OCI-LY7 (cell line): ENCODE results near the gene ANKZF1. TPM values are rescaled to one million over a fixed set of nuclear protein-coding genes. Genes with fewer than 3 reads are reported as not detected.

Experiments used
- BruUV-seq: library from RNA; stranded (reverse); fragments of 400-500 nt; replicated peaks from 2 replicates; lab custom pipeline; 2021; lab: Mats Ljungman, UMichigan
- CTCF ChIA-PET: fragments of 300-600 bp; sonication (Branson Sonifier 250); formaldehyde crosslinking; loops from one replicate; lab custom pipeline; 2022; ENCODE audit warnings: antibody characterized with exemption; ENCODE audit not compliant: unreplicated experiment; lab: Charles Lee
- POLR2A ChIA-PET: fragments of 300-600 bp; sonication (Branson Sonifier 250); formaldehyde crosslinking; loops from one replicate; lab custom pipeline; 2022; ENCODE audit warnings: antibody characterized with exemption; lab: Charles Lee
- DNase-seq: peaks from one replicate; pipeline ENCODE4 v3.0.0-alpha.2; 2015; ENCODE audit warnings: low spot score
- H2AFZ ChIP-seq: fragments of 200-600 bp; sonication (generic), shearing (Covaris generic); 2 replicates; pipeline ENCODE4 v1.6.1; 2014; ENCODE audit warnings: mild to moderate bottlenecking, antibody characterized with exemption, low read length, moderate library complexity
- H3K27ac ChIP-seq: fragments of 200-600 bp; sonication (generic); 2 replicates; pipeline ENCODE4 v1.5.1; 2014; ENCODE audit warnings: mixed run types, low read depth, mild to moderate bottlenecking, moderate library complexity, low read length, inconsistent platforms; ENCODE audit not compliant: poor library complexity, severe bottlenecking
- H3K36me3 ChIP-seq: fragments of 200-600 bp; sonication (generic); 2 replicates; pipeline ENCODE4 v1.6.1; 2014; ENCODE audit warnings: mild to moderate bottlenecking, antibody characterized with exemption, low read length, moderate library complexity, mixed read lengths; ENCODE audit not compliant: insufficient read depth
- H3K4me1 ChIP-seq: fragments of 200-600 bp; sonication (generic); 2 replicates; pipeline ENCODE4 v1.5.1; 2014; ENCODE audit warnings: mild to moderate bottlenecking, low read length; ENCODE audit not compliant: insufficient read depth, poor library complexity, severe bottlenecking
- H3K4me2 ChIP-seq: fragments of 200-600 bp; sonication (generic); 2 replicates; pipeline ENCODE4 v1.6.1; 2014; ENCODE audit warnings: mild to moderate bottlenecking, low read length
- H3K4me3 ChIP-seq: fragments of 200-600 bp; sonication (generic); 2 replicates; pipeline ENCODE4 v1.5.1; 2014; ENCODE audit warnings: mild to moderate bottlenecking, low read depth, low read length; ENCODE audit not compliant: poor library complexity, severe bottlenecking
- H3K79me2 ChIP-seq: fragments of 200-600 bp; sonication (generic); 2 replicates; pipeline ENCODE4 v1.6.1; 2016; ENCODE audit warnings: low read depth, mild to moderate bottlenecking, low read length, moderate library complexity, mixed read lengths; ENCODE audit not compliant: insufficient read depth
- H3K9me2 ChIP-seq: fragments of 200-600 bp; sonication (generic); 2 replicates; pipeline ENCODE4 v1.6.1; 2016; ENCODE audit warnings: mild to moderate bottlenecking, low read length, mixed read lengths; ENCODE audit not compliant: insufficient read depth
- H3K9me3 ChIP-seq: fragments of 200-600 bp; sonication (generic); 2 replicates; pipeline ENCODE4 v1.6.1; 2014; ENCODE audit warnings: mild to moderate bottlenecking, mixed run types, low read length, mixed read lengths
- H4K20me1 ChIP-seq: fragments of 200-600 bp; sonication (generic); 2 replicates; pipeline ENCODE4 v1.6.1; 2014; ENCODE audit warnings: mild to moderate bottlenecking, antibody characterized with exemption, low read length, moderate library complexity, mixed read lengths; ENCODE audit not compliant: insufficient read depth
- EZH2phosphoT487 ChIP-seq: fragments of 200-600 bp; sonication (generic); IDR thresholded peaks from 2 replicates; pipeline ENCODE4 v1.6.1; 2018; ENCODE audit warnings: low read depth, borderline replicate concordance, mild to moderate bottlenecking, mixed run types, antibody characterized with exemption, low read length, moderate library complexity, mixed read lengths
- intact Hi-C: fragments of 100-400 bp; cut with micrococcal nuclease; formaldehyde crosslinking; loops from one replicate; pipeline ENCODE4 v1.10.0; 2022; ENCODE audit not compliant: unreplicated experiment
- total RNA-seq, 2 experiments: library from RNA; depleted of rRNA in 1 of 2; stranded (reverse); fragments of >200 nt in 1 of 2; shearing (Covaris generic) in 1 of 2; gene quantifications; 2 replicates each; pipeline ENCODE4 v1.2.3, GENCODE V29; 2014 to 2022
- TF ChIP-seq, protein P1 (sequence below): fragments of 200-600 bp; sonication (generic); conservative IDR thresholded peaks from 2 replicates; pipeline ENCODE4 v1.5.1; 2014; ENCODE audit warnings: mild to moderate bottlenecking, antibody characterized with exemption, low read length, moderate library complexity, mixed read lengths

The ANKZF1 gene
- total RNA-seq, 2 experiments from 2014 or later, result 57.8 to 82.4 TPM

DNA sequence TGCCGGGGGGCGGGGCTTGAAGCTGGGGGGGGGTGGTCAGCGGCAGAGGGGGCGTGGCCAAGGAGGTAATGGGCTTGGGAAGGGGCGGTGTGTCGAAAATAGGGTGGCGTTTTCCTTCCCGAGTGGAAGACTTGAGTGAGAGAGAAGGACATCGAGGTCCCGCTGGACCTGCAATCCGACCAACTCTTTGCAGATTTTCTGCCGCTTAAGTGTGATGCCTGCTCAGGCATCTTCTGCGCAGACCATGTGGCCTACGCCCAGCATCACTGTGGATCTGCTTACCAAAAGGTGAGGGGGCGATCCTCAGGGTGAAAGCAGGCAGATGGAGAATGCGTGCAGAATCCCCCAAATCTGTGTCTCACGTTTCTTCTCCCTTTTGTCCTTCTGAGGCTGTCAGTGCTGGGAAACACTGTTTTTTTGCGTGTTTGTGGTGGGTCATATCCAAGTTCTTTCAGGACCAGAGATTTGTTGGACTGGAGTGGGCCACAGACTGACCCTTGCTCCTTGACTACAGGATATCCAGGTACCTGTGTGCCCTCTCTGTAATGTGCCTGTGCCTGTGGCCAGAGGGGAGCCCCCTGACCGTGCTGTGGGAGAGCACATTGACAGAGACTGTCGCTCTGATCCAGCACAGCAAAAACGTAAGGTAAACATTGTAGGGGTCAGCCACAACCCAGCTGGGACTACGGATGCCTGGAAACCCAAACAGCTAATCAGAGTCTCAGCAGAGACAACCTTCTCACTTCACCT, 22.3 kb upstream of the ANKZF1 start:
- Histone ChIP-seq H3K4me3 (peak overlapping the region; percentile 69), H3K36me3 (peaks cover 42% of the 10 kb centered on the region), H3K9me3 (peaks cover 8% of the 10 kb centered on the region; the same call in 1 of the 2 replicates), H3K9me2 (no peaks in the 10 kb centered on the region), H3K4me2 (peak overlapping the region; percentile 93), H3K79me2 (peaks cover 4% of the 10 kb centered on the region; the same call in 1 of the 2 replicates), H4K20me1 (no peaks in the 10 kb centered on the region), H2AFZ (no peak overlapping the region), H3K4me1 (peaks cover 17% of the 10 kb centered on the region), H3K27ac (peak overlapping the region; percentile 76)
- intact Hi-C loops, result loop anchor here (1.0 kb wide), 1 partner anchor 38 kb away; the partner anchor contains the start of genes GLB1L and STK16
- TF ChIP-seq, protein P1, sequence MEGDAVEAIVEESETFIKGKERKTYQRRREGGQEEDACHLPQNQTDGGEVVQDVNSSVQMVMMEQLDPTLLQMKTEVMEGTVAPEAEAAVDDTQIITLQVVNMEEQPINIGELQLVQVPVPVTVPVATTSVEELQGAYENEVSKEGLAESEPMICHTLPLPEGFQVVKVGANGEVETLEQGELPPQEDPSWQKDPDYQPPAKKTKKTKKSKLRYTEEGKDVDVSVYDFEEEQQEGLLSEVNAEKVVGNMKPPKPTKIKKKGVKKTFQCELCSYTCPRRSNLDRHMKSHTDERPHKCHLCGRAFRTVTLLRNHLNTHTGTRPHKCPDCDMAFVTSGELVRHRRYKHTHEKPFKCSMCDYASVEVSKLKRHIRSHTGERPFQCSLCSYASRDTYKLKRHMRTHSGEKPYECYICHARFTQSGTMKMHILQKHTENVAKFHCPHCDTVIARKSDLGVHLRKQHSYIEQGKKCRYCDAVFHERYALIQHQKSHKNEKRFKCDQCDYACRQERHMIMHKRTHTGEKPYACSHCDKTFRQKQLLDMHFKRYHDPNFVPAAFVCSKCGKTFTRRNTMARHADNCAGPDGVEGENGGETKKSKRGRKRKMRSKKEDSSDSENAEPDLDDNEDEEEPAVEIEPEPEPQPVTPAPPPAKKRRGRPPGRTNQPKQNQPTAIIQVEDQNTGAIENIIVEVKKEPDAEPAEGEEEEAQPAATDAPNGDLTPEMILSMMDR, result no peak
- ChIA-PET CTCF (interaction anchor here (0.6 kb wide), 1 partner anchor 10 kb away, joined by 7 read pairs; no protein-coding TSS in a partner anchor), POLR2A (interaction anchor here (0.7 to 2.0 kb wide), 11 partner anchors 20 to 72 kb away, joined by 3 to 23 read pairs (median 4); partner anchors contain the start of genes CNPPD1, DNAJB2, GLB1L and STK16)
- DNase-seq, result no peak
- no TSS peak for BruUV-seq

DNA sequence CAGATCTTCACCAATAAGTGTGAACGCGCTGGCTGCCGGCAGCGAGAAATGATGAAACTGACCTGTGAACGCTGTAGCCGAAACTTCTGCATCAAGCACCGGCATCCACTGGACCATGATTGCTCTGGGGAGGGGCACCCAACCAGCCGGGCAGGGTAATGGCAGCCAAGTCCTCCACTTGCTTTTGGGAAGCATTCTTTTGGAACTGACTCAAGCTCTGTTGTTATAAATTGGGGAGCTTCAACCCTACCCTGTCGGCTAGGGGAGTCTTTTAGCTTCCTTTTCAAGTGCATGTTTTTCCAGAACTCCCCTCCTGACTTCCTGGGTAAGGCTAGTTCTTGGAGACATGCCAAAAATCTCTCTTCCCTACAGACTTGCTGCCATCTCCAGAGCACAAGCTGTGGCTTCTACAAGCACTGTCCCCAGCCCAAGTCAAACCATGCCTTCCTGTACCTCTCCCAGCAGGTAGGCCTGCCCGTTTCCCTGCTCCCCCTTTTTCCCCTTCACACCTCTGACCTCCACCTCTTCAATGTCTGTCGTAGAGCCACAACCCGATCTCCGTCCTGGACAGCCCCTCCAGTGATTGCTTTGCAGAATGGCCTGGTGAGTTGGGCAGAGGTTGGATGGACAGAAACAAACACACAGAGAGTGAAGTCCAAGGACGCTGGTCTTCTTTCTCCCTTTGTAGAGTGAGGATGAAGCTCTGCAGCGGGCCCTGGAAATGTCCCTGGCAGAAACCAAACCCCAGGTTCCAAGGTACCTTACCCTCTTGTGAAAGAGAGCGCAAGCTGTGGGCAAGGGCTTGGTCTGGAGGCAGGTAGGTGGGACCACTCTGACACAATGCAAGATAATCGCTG, 21.5 kb upstream of the ANKZF1 start:
- H2AFZ ChIP-seq, result no peak overlapping the region
- POLR2A ChIA-PET, result interaction anchor here (0.6 to 1.4 kb wide), 3 partner anchors 19 to 38 kb away, joined by 3 to 6 read pairs (median 3); partner anchors contain the start of gene CNPPD1
- peaks cover 8% of the 10 kb centered on the region; the same call in 1 of the 2 replicates for H3K9me3 ChIP-seq
- CTCF ChIA-PET, result interaction anchor here (1.0 kb wide), 1 partner anchor 31 kb away, joined by 3 read pairs; the partner anchor contains the start of gene CNPPD1
- no peaks in the 10 kb centered on the region for H3K9me2 ChIP-seq
- intact Hi-C loops, result loop anchor here (1.0 kb wide), 1 partner anchor 37 kb away; the partner anchor contains the start of genes GLB1L and STK16
- no TSS peak for BruUV-seq
- peak overlapping the region; percentile 69 for H3K4me3 ChIP-seq
- H4K20me1 ChIP-seq, result no peaks in the 10 kb centered on the region
- peak overlapping the region; percentile 93 for H3K4me2 ChIP-seq
- no peak overlapping the region for H3K27ac ChIP-seq
- peaks cover 44% of the 10 kb centered on the region for H3K36me3 ChIP-seq
- TF ChIP-seq, protein P1, result no peak
- no peak for TF ChIP-seq EZH2phosphoT487
- no peak for DNase-seq
- peaks cover 17% of the 10 kb centered on the region for H3K4me1 ChIP-seq
- H3K79me2 ChIP-seq, result peaks cover 4% of the 10 kb centered on the region; the same call in 1 of the 2 replicates
